ENCODE measurements around the gene CERKL.

DNA sequence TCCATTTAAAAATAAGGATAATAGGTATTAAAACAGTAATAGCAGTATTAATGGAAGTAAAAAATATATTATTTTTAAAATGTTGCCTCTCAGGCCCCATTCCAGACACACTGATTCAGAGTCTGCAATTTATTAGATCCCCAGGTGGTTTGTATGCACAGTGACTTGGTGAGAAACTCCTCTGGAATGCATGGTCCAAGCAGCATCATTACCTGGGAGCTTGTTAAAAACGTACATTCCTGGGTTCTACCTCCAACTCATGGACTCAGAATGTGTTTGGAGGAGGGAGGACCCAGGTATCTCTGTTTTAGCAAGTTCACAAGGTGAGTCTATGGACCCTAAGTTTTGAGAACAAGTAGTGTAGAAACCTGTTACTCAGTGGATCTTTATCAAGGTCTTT lies 104.1 kb downstream of the CERKL start:
- TF ChIP-seq TSC22D4 (tag; IDR thresholded peaks at IDR 0.05) (no peak), KDM1A (IDR thresholded peaks at IDR 0.05) (no peak), EP300 (IDR thresholded peaks at IDR 0.05; ENCODE audit: low read length) (no peak), CBFB (CRISPR knock-in tag; IDR thresholded peaks at IDR 0.05) (no peak)

Measured in K562 (cell line).